ENCODE data around the gene PCNX4. TPM values are rescaled to one million over a fixed set of nuclear protein-coding genes. Genes with fewer than 3 reads are reported as not detected.

Gene PCNX4
- total RNA-seq, 2 experiments from 2014 or later, result 17.3 to 21.0 TPM

- CTCF ChIA-PET, result no interaction called here
- peaks cover 0 to 2% of the 10 kb centered on the region in 2 experiments for H3K27me3 ChIP-seq (ENCODE audit: control insufficient read depth in 1 of 2, insufficient read depth in 2 of 2, low read length in 2 of 2)
- Mint-ChIP-seq H3K4me3 (no peak overlapping the region), H3K27ac (no peak overlapping the region), H3K36me3 (ENCODE audit: low read depth) (no peaks in the 10 kb centered on the region), H3K27me3 (no peaks in the 10 kb centered on the region), H3K4me1 (ENCODE audit: low read depth) (no peaks in the 10 kb centered on the region), H3K9me3 (no peaks in the 10 kb centered on the region)
- no peaks in the 10 kb centered on the region for H3K36me3 ChIP-seq (ENCODE audit: insufficient read depth, low read length)
- H3K27ac ChIP-seq (ENCODE audit: low read depth in 1 of 2, low read length in 2 of 2), result no peak overlapping the region
- H3K4me3 ChIP-seq (ENCODE audit: low read length), result no peak overlapping the region
- TF ChIP-seq CTCF (IDR thresholded peaks at IDR 0.05), result no peak
- ATAC-seq (ENCODE audit: poor library complexity), result no peak
- POLR2A ChIA-PET, result no interaction called here
- intact Hi-C loops (cut with DNase I, micrococcal nuclease), result no loop called here
- no peaks in the 10 kb centered on the region for H3K9me3 ChIP-seq (ENCODE audit: control insufficient read depth in 1 of 2, insufficient read depth in 1 of 2, low read length in 2 of 2)
- no peaks in the 10 kb centered on the region for H3K4me1 ChIP-seq (ENCODE audit: insufficient read depth, low read length)
- DNase-seq, result no peak
These were observed 123.4 kb downstream of the PCNX4 start for GRCh38 chr14:60215127-60215444.

GRCh38 chr14:60215520-60216420, 124.0 kb downstream of the PCNX4 start:
- H3K27ac Mint-ChIP-seq, result no peak overlapping the region
- peaks cover 0 to 2% of the 10 kb centered on the region in 2 experiments for H3K27me3 ChIP-seq (ENCODE audit: control insufficient read depth in 1 of 2, insufficient read depth in 2 of 2, low read length in 2 of 2)
- no peaks in the 10 kb centered on the region for H3K36me3 Mint-ChIP-seq (ENCODE audit: low read depth)

GRCh38 chr14:60217713-60218112, 126.0 kb downstream of the PCNX4 start:
- Histone ChIP-seq H3K4me3 (ENCODE audit: low read length) (no peak overlapping the region), H3K27me3 (ENCODE audit: control insufficient read depth in 1 of 2, insufficient read depth in 2 of 2, low read length in 2 of 2) (peaks cover 0 to 2% of the 10 kb centered on the region in 2 experiments), H3K27ac (ENCODE audit: low read depth in 1 of 2, low read length in 2 of 2) (no peak overlapping the region), H3K9me3 (ENCODE audit: control insufficient read depth in 1 of 2, insufficient read depth in 1 of 2, low read length in 2 of 2) (no peaks in the 10 kb centered on the region), H3K36me3 (ENCODE audit: insufficient read depth, low read length) (no peaks in the 10 kb centered on the region), H3K4me1 (ENCODE audit: insufficient read depth, low read length) (no peaks in the 10 kb centered on the region)
- ChIA-PET CTCF (no interaction called here), POLR2A (no interaction called here)
- Mint-ChIP-seq H3K4me3 (no peak overlapping the region), H3K9me3 (no peaks in the 10 kb centered on the region), H3K27me3 (no peaks in the 10 kb centered on the region), H3K27ac (no peak overlapping the region), H3K36me3 (ENCODE audit: low read depth) (no peaks in the 10 kb centered on the region), H3K4me1 (ENCODE audit: low read depth) (no peaks in the 10 kb centered on the region)
- ATAC-seq (ENCODE audit: poor library complexity) (no peak), DNase-seq (no peak)
- intact Hi-C loops (cut with DNase I, micrococcal nuclease), result no loop called here
- TF ChIP-seq CTCF (IDR thresholded peaks at IDR 0.05), result no peak

More at GRCh38 chr14:60215520-60216420, 124.0 kb downstream of the PCNX4 start:
- no peaks in the 10 kb centered on the region for H3K4me1 Mint-ChIP-seq (ENCODE audit: low read depth)
- Histone ChIP-seq H3K36me3 (ENCODE audit: insufficient read depth, low read length) (no peaks in the 10 kb centered on the region), H3K27ac (ENCODE audit: low read depth in 1 of 2, low read length in 2 of 2) (no peak overlapping the region), H3K4me1 (ENCODE audit: insufficient read depth, low read length) (no peaks in the 10 kb centered on the region), H3K4me3 (ENCODE audit: low read length) (no peak overlapping the region), H3K9me3 (ENCODE audit: control insufficient read depth in 1 of 2, insufficient read depth in 1 of 2, low read length in 2 of 2) (no peaks in the 10 kb centered on the region)
- no peaks in the 10 kb centered on the region for H3K27me3 Mint-ChIP-seq
- CTCF ChIA-PET, result no interaction called here
- ATAC-seq (ENCODE audit: poor library complexity), result no peak
- no peak for DNase-seq
- no peak for TF ChIP-seq CTCF (IDR thresholded peaks at IDR 0.05)
- POLR2A ChIA-PET, result interaction anchor here (0.6 kb wide), 1 partner anchor 18 kb away, joined by 3 read pairs; no protein-coding TSS in a partner anchor
- intact Hi-C loops (cut with DNase I, micrococcal nuclease), result no loop called here
- H3K4me3 Mint-ChIP-seq, result no peak overlapping the region
- H3K9me3 Mint-ChIP-seq, result no peaks in the 10 kb centered on the region

Other genes with a start within 250 kb of the PCNX4 start
- gene RTN1, start 221.1 kb upstream of the PCNX4 start, total RNA-seq, result under 1 TPM in 1 of 2 experiments, not detected in 1; 0.14 TPM
- gene LRRC9, start 171.8 kb upstream of the PCNX4 start, total RNA-seq, result not detected
- 10 to 100 TPM; 24.5 to 28.6 TPM for gene DHRS7, start 73.5 kb downstream of the PCNX4 start, total RNA-seq
- gene PPM1A, start 157.3 kb downstream of the PCNX4 start, total RNA-seq, result 10 to 100 TPM; 96.9 to 97.2 TPM

Measured in CD4-positive, alpha-beta T cell (primary cell).